DOHH2 (cell line): ENCODE measurements around the gene GARNL3.

Source experiments
- H3F3A ChIP-seq: fragments of 200-600 bp; sonication (generic), shearing (Covaris generic); 2 replicates; pipeline ENCODE4 v1.6.0; 2016; ENCODE audit warnings: antibody characterized with exemption, mild to moderate bottlenecking; ENCODE audit not compliant: control insufficient read depth, insufficient read depth
- H3K27ac ChIP-seq: fragments of 200-600 bp; sonication (generic); 2 replicates; pipeline ENCODE4 v1.5.1; 2014; ENCODE audit warnings: low read depth, mild to moderate bottlenecking, low read length, moderate library complexity
- H3K27me3 ChIP-seq: fragments of 200-600 bp; sonication (generic); 2 replicates; pipeline ENCODE4 v1.6.1; 2014; ENCODE audit warnings: mild to moderate bottlenecking, low read length, mixed read lengths; ENCODE audit not compliant: control insufficient read depth
- H3K36me3 ChIP-seq: fragments of 200-600 bp; sonication (generic); 2 replicates; pipeline ENCODE4 v1.6.1; 2014; ENCODE audit warnings: mild to moderate bottlenecking, low read length, moderate library complexity, mixed read lengths; ENCODE audit not compliant: control insufficient read depth
- H3K4me1 ChIP-seq: fragments of 200-600 bp; sonication (generic); 2 replicates; pipeline ENCODE4 v1.6.1; 2014; ENCODE audit warnings: mild to moderate bottlenecking, low read length, mixed read lengths; ENCODE audit not compliant: control insufficient read depth
- H3K4me2 ChIP-seq: fragments of 200-600 bp; sonication (generic); 2 replicates; pipeline ENCODE4 v1.6.0; 2014; ENCODE audit warnings: mild to moderate bottlenecking, low read length, moderate library complexity
- H3K4me3 ChIP-seq: fragments of 200-600 bp; sonication (generic); 2 replicates; pipeline ENCODE4 v1.5.1; 2014; ENCODE audit warnings: mild to moderate bottlenecking, low read length, mixed read lengths
- H3K79me2 ChIP-seq: fragments of 200-600 bp; sonication (generic); 2 replicates; pipeline ENCODE4 v1.6.1; 2014; ENCODE audit warnings: mild to moderate bottlenecking, low read length, mixed read lengths; ENCODE audit not compliant: control insufficient read depth
- H3K9me2 ChIP-seq: fragments of 200-600 bp; sonication (generic); replicated peaks from 2 replicates; pipeline ENCODE4 v1.6.1; 2014; ENCODE audit warnings: mild to moderate bottlenecking, low read length, mixed read lengths; ENCODE audit not compliant: control insufficient read depth
- H3K9me3 ChIP-seq: fragments of 200-600 bp; sonication (generic); 2 replicates; pipeline ENCODE4 v1.6.1; 2014; ENCODE audit warnings: antibody characterized with exemption, low read length, mixed read lengths; ENCODE audit not compliant: control insufficient read depth, insufficient read depth
- H4K20me1 ChIP-seq: fragments of 200-600 bp; sonication (generic); 2 replicates; pipeline ENCODE4 v1.6.0; 2014; ENCODE audit warnings: low read depth, mild to moderate bottlenecking, antibody characterized with exemption, low read length, moderate library complexity; ENCODE audit not compliant: control insufficient read depth, insufficient read depth
- EZH2phosphoT487 ChIP-seq: fragments of 200-600 bp; sonication (generic); IDR thresholded peaks from 2 replicates; pipeline ENCODE4 v1.6.1; 2017; ENCODE audit warnings: borderline replicate concordance, mild to moderate bottlenecking, antibody characterized with exemption, low read length, moderate library complexity, mixed read lengths
- TF ChIP-seq, protein P1 (sequence below): fragments of 200-600 bp; sonication (generic); IDR thresholded peaks from one replicate; pipeline ENCODE4 v1.5.1; 2014; ENCODE audit warnings: antibody characterized with exemption, mild to moderate bottlenecking, low read depth, low read length; ENCODE audit not compliant: poor library complexity, severe bottlenecking

Gene GARNL3

DNA sequence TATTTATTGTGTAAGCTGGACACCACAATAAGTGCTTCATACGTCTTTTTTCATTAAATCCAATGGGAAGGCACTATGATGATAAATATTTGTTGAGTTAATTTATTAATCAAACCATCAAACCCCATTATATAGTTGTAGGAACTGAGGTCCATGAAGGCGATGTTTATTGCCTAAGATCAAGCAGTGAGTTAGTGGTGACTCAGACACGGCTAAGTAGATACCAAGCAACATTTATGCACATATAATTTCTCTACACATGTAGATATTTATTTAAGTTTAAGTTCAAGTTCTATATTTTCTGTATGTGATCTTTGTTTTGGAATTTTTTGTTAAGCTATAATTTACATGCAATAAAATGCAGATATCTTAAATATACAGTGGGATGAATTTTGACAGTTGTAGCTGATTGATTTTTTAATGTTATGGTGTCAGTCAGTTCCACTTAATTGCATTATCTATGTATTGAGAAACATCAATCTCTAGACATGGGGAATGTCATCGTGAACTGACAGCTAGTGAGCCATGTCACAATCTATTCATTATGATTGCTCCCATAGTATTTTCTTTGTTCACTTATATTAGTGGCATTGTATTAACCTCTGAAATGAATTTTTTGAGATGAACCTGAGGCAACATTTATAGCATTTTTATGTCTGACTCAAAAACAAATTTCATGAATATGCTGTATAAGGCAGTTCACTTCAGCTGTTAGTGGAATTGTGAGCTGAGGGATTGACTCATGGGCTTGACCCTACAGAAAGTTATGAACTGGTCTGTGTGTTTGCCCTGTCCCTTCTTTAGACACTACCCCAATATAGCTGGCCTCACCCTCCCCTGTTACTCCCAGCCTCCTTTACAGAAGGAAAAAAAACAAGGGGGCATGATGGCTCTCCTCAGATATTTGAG is 11.9 kb upstream of the GARNL3 start:
- H3K79me2 ChIP-seq: no peaks in the 10 kb centered on the region
- H3K4me1 ChIP-seq: no peaks in the 10 kb centered on the region
- TF ChIP-seq, protein P1, sequence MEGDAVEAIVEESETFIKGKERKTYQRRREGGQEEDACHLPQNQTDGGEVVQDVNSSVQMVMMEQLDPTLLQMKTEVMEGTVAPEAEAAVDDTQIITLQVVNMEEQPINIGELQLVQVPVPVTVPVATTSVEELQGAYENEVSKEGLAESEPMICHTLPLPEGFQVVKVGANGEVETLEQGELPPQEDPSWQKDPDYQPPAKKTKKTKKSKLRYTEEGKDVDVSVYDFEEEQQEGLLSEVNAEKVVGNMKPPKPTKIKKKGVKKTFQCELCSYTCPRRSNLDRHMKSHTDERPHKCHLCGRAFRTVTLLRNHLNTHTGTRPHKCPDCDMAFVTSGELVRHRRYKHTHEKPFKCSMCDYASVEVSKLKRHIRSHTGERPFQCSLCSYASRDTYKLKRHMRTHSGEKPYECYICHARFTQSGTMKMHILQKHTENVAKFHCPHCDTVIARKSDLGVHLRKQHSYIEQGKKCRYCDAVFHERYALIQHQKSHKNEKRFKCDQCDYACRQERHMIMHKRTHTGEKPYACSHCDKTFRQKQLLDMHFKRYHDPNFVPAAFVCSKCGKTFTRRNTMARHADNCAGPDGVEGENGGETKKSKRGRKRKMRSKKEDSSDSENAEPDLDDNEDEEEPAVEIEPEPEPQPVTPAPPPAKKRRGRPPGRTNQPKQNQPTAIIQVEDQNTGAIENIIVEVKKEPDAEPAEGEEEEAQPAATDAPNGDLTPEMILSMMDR: no peak
- H3K27ac ChIP-seq: no peak overlapping the region
- no peaks in the 10 kb centered on the region for H3K36me3 ChIP-seq
- H3K9me2 ChIP-seq: no peaks in the 10 kb centered on the region
- H3K27me3 ChIP-seq: peaks cover 10% of the 10 kb centered on the region; the same call in 1 of the 2 replicates
- no peaks in the 10 kb centered on the region for H4K20me1 ChIP-seq
- no peaks in the 10 kb centered on the region for H3K9me3 ChIP-seq
- H3K4me3 ChIP-seq: no peak overlapping the region
- H3F3A ChIP-seq: no peaks in the 10 kb centered on the region
- H3K4me2 ChIP-seq: no peak overlapping the region

DNA sequence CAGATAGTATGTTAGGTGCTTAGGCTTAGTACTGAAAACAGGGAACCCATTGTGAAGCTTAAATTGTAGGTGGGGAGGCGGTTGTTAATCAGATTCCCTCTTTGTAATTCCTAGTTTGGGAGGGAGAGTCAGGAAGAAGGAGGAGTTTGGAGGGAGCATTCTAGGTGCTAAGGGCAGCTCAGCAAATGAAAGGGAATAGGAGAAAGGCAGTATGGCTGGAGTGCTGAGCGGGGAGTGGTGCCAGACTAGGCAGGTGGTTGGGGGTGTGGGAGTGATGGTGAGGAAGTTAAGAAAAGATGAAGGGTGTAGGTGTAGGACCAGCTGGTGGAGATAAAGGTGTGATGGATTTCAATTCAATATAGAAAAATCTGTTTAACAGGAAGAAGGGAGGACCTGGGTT is 11.1 kb upstream of the GARNL3 start:
- TF ChIP-seq, protein P1: no peak
- no peak for TF ChIP-seq EZH2phosphoT487
- no peaks in the 10 kb centered on the region for H3K4me1 ChIP-seq
- no peaks in the 10 kb centered on the region for H3K79me2 ChIP-seq
- no peaks in the 10 kb centered on the region for H3K9me3 ChIP-seq
- H3K36me3 ChIP-seq: no peaks in the 10 kb centered on the region
- no peak overlapping the region for H3K4me3 ChIP-seq
- no peak overlapping the region for H3K4me2 ChIP-seq
- no peaks in the 10 kb centered on the region for H4K20me1 ChIP-seq
- no peaks in the 10 kb centered on the region for H3F3A ChIP-seq
- H3K27me3 ChIP-seq: peaks cover 10% of the 10 kb centered on the region; the same call in 1 of the 2 replicates
- H3K27ac ChIP-seq: no peak overlapping the region
- no peaks in the 10 kb centered on the region for H3K9me2 ChIP-seq

DNA sequence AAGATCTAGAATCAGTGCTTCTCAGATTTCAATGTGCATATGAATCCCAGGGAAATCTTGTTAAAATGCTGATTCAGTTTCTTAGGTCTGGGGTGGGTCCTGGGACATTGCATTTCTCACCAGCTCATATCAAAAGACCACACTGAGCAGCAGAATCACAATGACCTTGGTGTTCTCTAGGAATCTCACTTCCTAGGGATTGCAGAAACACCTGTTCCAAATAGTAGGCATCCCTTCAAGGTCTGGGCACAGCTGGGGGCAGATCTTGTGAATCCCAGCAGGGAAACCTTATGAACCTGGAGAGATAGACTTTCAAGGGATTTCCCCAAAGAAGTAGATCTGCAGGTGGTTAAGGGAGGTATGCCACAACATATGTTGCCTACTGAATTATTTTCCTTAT is 8.9 kb upstream of the GARNL3 start:
- no peaks in the 10 kb centered on the region for H3K36me3 ChIP-seq
- no peaks in the 10 kb centered on the region for H3K4me1 ChIP-seq
- peaks cover 12% of the 10 kb centered on the region; the same call in 1 of the 2 replicates for H3K27me3 ChIP-seq
- H3F3A ChIP-seq: no peaks in the 10 kb centered on the region
- no peak overlapping the region for H3K4me3 ChIP-seq
- no peaks in the 10 kb centered on the region for H3K9me2 ChIP-seq
- no peak overlapping the region for H3K4me2 ChIP-seq
- H3K27ac ChIP-seq: no peak overlapping the region
- no peak for TF ChIP-seq EZH2phosphoT487
- TF ChIP-seq, protein P1: no peak
- no peaks in the 10 kb centered on the region for H3K9me3 ChIP-seq
- no peaks in the 10 kb centered on the region for H3K79me2 ChIP-seq
- no peaks in the 10 kb centered on the region for H4K20me1 ChIP-seq
